Suprapubic skin (tissue), 4 donors: ENCODE data around the gene NTM. TPM values are rescaled to one million over a fixed set of nuclear protein-coding genes. Genes with fewer than 3 reads are reported as not detected.
"Not testable (repeated sequence)": the region's sequence is repeated elsewhere in the genome, so short reads cannot be mapped to it uniquely, and the experiment has no call there.

Experiments used
- DNase-seq, 2 donors: peaks; one replicate each; pipeline ENCODE4 v3.0.0-alpha.2; 2019; ENCODE audit warnings: low spot score in 2 of 2
- H3K27ac ChIP-seq: fragments of 200-600 bp; sonication (generic); one replicate; pipeline ENCODE4 v1.5.1; 2019
- H3K27me3 ChIP-seq: fragments of 200-600 bp; sonication (generic); one replicate; pipeline ENCODE4 v1.5.1; 2019
- H3K36me3 ChIP-seq: fragments of 200-600 bp; sonication (generic); one replicate; pipeline ENCODE4 v1.5.1; 2019
- H3K4me1 ChIP-seq: fragments of 200-600 bp; sonication (generic); one replicate; pipeline ENCODE4 v1.5.1; 2019
- H3K4me3 ChIP-seq: fragments of 200-600 bp; sonication (generic); one replicate; pipeline ENCODE4 v1.5.1; 2019; ENCODE audit warnings: mild to moderate bottlenecking
- H3K9me3 ChIP-seq: fragments of 200-600 bp; sonication (generic); one replicate; pipeline ENCODE4 v1.5.1; 2019
- CTCF ChIP-seq, 2 donors: fragments of 200-600 bp in 1 of 2; fragments of 450-650 bp in 1 of 2; sonication (generic) in 1 of 2; IDR thresholded peaks; one replicate each; pipeline ENCODE4 v1.5.1; 2016 to 2019; ENCODE audit warnings: antibody characterized with exemption in 2 of 2, mild to moderate bottlenecking in 1 of 2, moderate library complexity in 1 of 2
- EP300 ChIP-seq: sonication (generic); formaldehyde crosslinking; IDR thresholded peaks from one replicate; pipeline ENCODE4 v1.6.1; 2017; ENCODE audit warnings: antibody characterized with exemption
- POLR2A ChIP-seq, 2 donors: fragments of 450-650 bp; IDR thresholded peaks; one replicate each; pipeline ENCODE4 v1.6.1; 2017; ENCODE audit warnings: antibody characterized with exemption in 2 of 2, mild to moderate bottlenecking in 2 of 2, moderate library complexity in 2 of 2
- POLR2AphosphoS5 ChIP-seq, 3 donors: sonication (generic); formaldehyde crosslinking; IDR thresholded peaks; one replicate each; pipeline ENCODE4 v1.6.1; 2017; ENCODE audit warnings: antibody characterized with exemption in 3 of 3
- WGBS: methylation state at CpG from one replicate; pipeline ENCODE4 v1.1.5; 2018; 5-methylcytosine and 5-hydroxymethylcytosine counted together
- total RNA-seq, 4 donors: library from RNA; depleted of rRNA; stranded (reverse); fragments of >200 nt; gene quantifications; one replicate each; pipeline ENCODE4 v1.1.0, GENCODE V29; 2016

Gene NTM
- total RNA-seq, 4 donors from 2014 or later = 0.19 to 19.1 (median 2.1) TPM

DNA sequence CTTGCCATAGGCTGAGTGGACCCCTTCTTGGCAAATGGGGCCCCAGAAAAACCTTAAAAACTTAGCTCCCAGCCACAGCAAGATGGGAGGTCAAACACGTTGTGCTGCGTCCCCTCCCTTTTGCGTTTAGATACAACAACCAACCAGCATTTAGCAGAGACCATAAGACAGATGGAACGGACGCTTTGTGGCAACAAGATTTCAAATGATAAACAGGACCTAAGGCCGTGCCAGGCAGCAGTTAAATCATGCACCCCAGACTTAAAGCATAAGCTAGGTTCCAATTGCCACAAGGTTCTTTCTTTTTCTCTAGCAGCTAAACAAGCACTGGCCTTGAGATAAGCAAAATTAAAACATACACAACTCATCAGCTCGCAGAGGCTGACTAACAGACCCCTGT is 39.4 kb upstream of the NTM start:
- DNase-seq = no peak
- no peak overlapping the region for H3K27ac ChIP-seq
- 40% methylated on average over 7 of the region's 7 CpGs for WGBS
- H3K9me3 ChIP-seq = no peaks in the 10 kb centered on the region
- H3K4me3 ChIP-seq = no peak overlapping the region
- TF ChIP-seq EP300 (no peak), POLR2A (IDR thresholded peaks at IDR 0.05) (no peak), CTCF (IDR thresholded peaks at IDR 0.05) (no peak), POLR2AphosphoS5 (IDR thresholded peaks at IDR 0.05) (no peak)
- no peaks in the 10 kb centered on the region for H3K36me3 ChIP-seq
- no peaks in the 10 kb centered on the region for H3K4me1 ChIP-seq
- H3K27me3 ChIP-seq = peaks cover 12% of the 10 kb centered on the region

- 45% methylated on average over 5 of the region's 5 CpGs for WGBS
- TF ChIP-seq POLR2AphosphoS5 (IDR thresholded peaks at IDR 0.05) = no peak
- no peak for TF ChIP-seq EP300
- no peak for TF ChIP-seq POLR2A (IDR thresholded peaks at IDR 0.05)
- no peak for TF ChIP-seq CTCF (IDR thresholded peaks at IDR 0.05)
- Histone ChIP-seq H3K4me1 (no peaks in the 10 kb centered on the region), H3K27ac (no peak overlapping the region), H3K9me3 (no peaks in the 10 kb centered on the region), H3K27me3 (peaks cover 9% of the 10 kb centered on the region), H3K4me3 (no peak overlapping the region), H3K36me3 (no peaks in the 10 kb centered on the region)
- no peak for DNase-seq
Observed at GRCh38 chr11:131331546-131331945, 38.9 kb upstream of the NTM start.

- Histone ChIP-seq H3K4me1 (no peaks in the 10 kb centered on the region), H3K27me3 (peaks cover 5% of the 10 kb centered on the region), H3K9me3 (no peaks in the 10 kb centered on the region), H3K36me3 (no peaks in the 10 kb centered on the region), H3K4me3 (no peak overlapping the region), H3K27ac (no peak overlapping the region)
- DNase-seq = no peak
- TF ChIP-seq CTCF (IDR thresholded peaks at IDR 0.05) (no peak), EP300 (no peak), POLR2AphosphoS5 (IDR thresholded peaks at IDR 0.05) (no peak), POLR2A (IDR thresholded peaks at IDR 0.05) (no peak)
Observed at GRCh38 chr11:131334601-131335000, 35.8 kb upstream of the NTM start.

DNA sequence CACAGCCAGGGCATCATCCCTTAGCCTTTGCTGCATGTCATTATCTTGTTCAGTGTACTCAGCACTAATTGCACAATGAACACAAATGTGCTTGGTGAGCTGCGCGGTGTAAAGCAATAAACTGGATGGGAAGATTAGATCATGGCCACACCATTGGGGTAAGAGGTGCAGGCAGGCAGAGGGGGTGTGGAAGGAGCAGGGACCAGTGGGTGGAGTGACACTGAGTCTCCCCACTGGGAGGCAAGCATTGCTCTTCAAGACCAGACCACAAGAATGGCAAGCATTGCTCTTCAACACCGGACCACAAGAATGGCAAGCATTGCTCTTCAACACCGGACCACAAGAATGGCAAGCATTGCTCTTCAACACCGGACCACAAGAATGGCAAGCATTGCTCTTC is 28.5 kb upstream of the NTM start:
- not testable (repeated sequence) for H3K9me3 ChIP-seq, H3K27me3 ChIP-seq, DNase-seq, H3K36me3 ChIP-seq, H3K27ac ChIP-seq, H3K4me1 ChIP-seq, H3K4me3 ChIP-seq
- WGBS = 80% methylated on average over 4 of the region's 5 CpGs

- H3K27ac ChIP-seq, H3K9me3 ChIP-seq, DNase-seq, H3K4me3 ChIP-seq, H3K36me3 ChIP-seq, H3K27me3 ChIP-seq, H3K4me1 ChIP-seq: not testable (repeated sequence)
- 90% methylated on average over 3 of the region's 6 CpGs for WGBS
Observed at GRCh38 chr11:131342442-131342841, 28.0 kb upstream of the NTM start.

GRCh38 chr11:131345406-131345805 is 25.0 kb upstream of the NTM start:
- H3K4me1 ChIP-seq = no peaks in the 10 kb centered on the region
- 93% methylated on average over 3 of the region's 3 CpGs for WGBS
- no peaks in the 10 kb centered on the region for H3K9me3 ChIP-seq
- no peak overlapping the region for H3K4me3 ChIP-seq
- no peak overlapping the region for H3K27ac ChIP-seq
- peaks cover 3% of the 10 kb centered on the region for H3K27me3 ChIP-seq
- no peak for DNase-seq
- TF ChIP-seq EP300 (no peak), POLR2A (IDR thresholded peaks at IDR 0.05) (no peak), POLR2AphosphoS5 (IDR thresholded peaks at IDR 0.05) (no peak), CTCF (IDR thresholded peaks at IDR 0.05) (no peak)
- no peaks in the 10 kb centered on the region for H3K36me3 ChIP-seq
